Kidney epithelial cell (primary cell): Measurements from ENCODE around the gene NCKAP5L. TPM values are rescaled to one million over a fixed set of nuclear protein-coding genes. Genes with fewer than 3 reads are reported as not detected.
A peak's percentile ranks its signal among the peaks of the same experiment; 100 is the strongest.

ENCODE experiments used
- DNase-seq: peaks from one replicate; pipeline ENCODE4 v3.0.0-alpha.2; 2010; ENCODE audit warnings: low read depth
- H3K27me3 ChIP-seq: 2 replicates; pipeline ENCODE4 v1.6.0; 2011; ENCODE audit warnings: low read length; ENCODE audit not compliant: control insufficient read depth, insufficient read depth
- H3K36me3 ChIP-seq: 2 replicates; pipeline ENCODE4 v1.5.1; 2011; ENCODE audit warnings: low read length; ENCODE audit not compliant: control insufficient read depth, insufficient read depth
- H3K4me3 ChIP-seq: 2 replicates; pipeline ENCODE4 v1.5.1; 2011; ENCODE audit warnings: low read depth, mild to moderate bottlenecking, control low read depth, low read length
- CTCF ChIP-seq: IDR thresholded peaks from 2 replicates; pipeline ENCODE4 v1.5.1; 2011; ENCODE audit warnings: mild to moderate bottlenecking, moderate library complexity, low read length, control low read depth, inconsistent platforms; ENCODE audit not compliant: insufficient read depth, poor library complexity, severe bottlenecking
- total RNA-seq: library from RNA; depleted of rRNA; stranded (reverse); fragments of >200 nt; gene quantifications from 2 replicates; pipeline ENCODE4 v1.2.3, GENCODE V29; 2015

Gene NCKAP5L
- total RNA-seq, 1 donor from 2014 or later: 24.1 TPM

GRCh38 chr12:49842519-49843352 is 14.5 kb upstream of the NCKAP5L start, which contains the start of gene BCDIN3D:
Gene BCDIN3D (minus strand): TSS chr12:49843106. CDS start chr12:49843087, 19 bp downstream.
- DNase-seq: no peak
- TF ChIP-seq CTCF: no peak
- peaks cover 2% of the 10 kb centered on the region for H3K27me3 ChIP-seq
- peak within 1 kb of the TSS; percentile 56 for H3K4me3 ChIP-seq
- H3K36me3 ChIP-seq: no peaks in the 10 kb centered on the region

- Histone ChIP-seq H3K4me3 (no peak overlapping the region), H3K27me3 (no peaks in the 10 kb centered on the region), H3K36me3 (no peaks in the 10 kb centered on the region)
- peak; percentile 79 for TF ChIP-seq CTCF
- no peak for DNase-seq
Observed at GRCh38 chr12:49838973-49839633, 10.9 kb upstream of the NCKAP5L start.

GRCh38 chr12:49832836-49833421 is 4.7 kb upstream of the NCKAP5L start:
- DNase-seq: no peak
- TF ChIP-seq CTCF: no peak
- Histone ChIP-seq H3K27me3 (no peaks in the 10 kb centered on the region), H3K36me3 (no peaks in the 10 kb centered on the region), H3K4me3 (no peak overlapping the region)

- Histone ChIP-seq H3K36me3 (no peaks in the 10 kb centered on the region), H3K4me3 (no peak overlapping the region), H3K27me3 (no peaks in the 10 kb centered on the region)
- TF ChIP-seq CTCF: no peak
- no peak for DNase-seq
Observed at GRCh38 chr12:49831717-49832116, 3.5 kb upstream of the NCKAP5L start.

GRCh38 chr12:49827401-49828099 is 663 bp downstream of the NCKAP5L start:
- H3K27me3 ChIP-seq: no peaks in the 10 kb centered on the region
- H3K36me3 ChIP-seq: no peaks in the 10 kb centered on the region
- H3K4me3 ChIP-seq: peak overlapping the region; percentile 90
- TF ChIP-seq CTCF: no peak
- no peak for DNase-seq
